ENCODE measurements around the gene DGKZ. TPM values are rescaled to one million over a fixed set of nuclear protein-coding genes. Genes with fewer than 3 reads are reported as not detected.
A peak's percentile ranks its signal among the peaks of the same experiment; 100 is the strongest.

DGKZ gene
- total and polyA plus RNA-seq, 2 of the 13 experiments (the other 11 are each of a cell fraction or from before 2014, with no cell fraction given): 15.8 to 20.7 TPM

DNA sequence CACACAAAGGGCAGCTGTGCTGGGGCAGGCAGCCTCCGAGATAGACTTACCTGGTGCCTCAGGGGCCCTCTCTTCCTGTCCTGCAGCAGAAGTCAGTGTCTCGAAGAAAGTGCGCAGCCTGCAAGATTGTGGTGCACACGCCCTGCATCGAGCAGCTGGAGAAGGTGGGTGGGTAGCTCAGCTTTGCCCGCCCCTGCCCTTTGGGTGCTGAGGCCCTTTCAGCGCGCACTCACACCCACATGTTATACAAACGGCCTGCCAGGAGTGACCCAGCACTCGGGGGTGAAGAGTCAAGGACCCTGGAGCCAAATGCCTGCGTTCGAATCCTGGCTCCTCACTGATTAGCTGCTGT is 20.6 kb downstream of the DGKZ start (continued):
- 0 out of 2 replicates have a peak, but pooled peaks have one; percentile 22 for TF ChIP-seq MXD1 (CRISPR knock-in tag; IDR thresholded peaks at IDR 0.05)
- no peak for TF ChIP-seq SMARCE1 (IDR thresholded peaks at IDR 0.05; ENCODE audit: borderline replicate concordance)
- TF ChIP-seq, protein P1, sequence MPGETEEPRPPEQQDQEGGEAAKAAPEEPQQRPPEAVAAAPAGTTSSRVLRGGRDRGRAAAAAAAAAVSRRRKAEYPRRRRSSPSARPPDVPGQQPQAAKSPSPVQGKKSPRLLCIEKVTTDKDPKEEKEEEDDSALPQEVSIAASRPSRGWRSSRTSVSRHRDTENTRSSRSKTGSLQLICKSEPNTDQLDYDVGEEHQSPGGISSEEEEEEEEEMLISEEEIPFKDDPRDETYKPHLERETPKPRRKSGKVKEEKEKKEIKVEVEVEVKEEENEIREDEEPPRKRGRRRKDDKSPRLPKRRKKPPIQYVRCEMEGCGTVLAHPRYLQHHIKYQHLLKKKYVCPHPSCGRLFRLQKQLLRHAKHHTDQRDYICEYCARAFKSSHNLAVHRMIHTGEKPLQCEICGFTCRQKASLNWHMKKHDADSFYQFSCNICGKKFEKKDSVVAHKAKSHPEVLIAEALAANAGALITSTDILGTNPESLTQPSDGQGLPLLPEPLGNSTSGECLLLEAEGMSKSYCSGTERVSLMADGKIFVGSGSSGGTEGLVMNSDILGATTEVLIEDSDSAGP (CRISPR knock-in tag; IDR thresholded peaks at IDR 0.05; ENCODE audit: borderline replicate concordance): peak; percentile 40; the same call in 1 of the 2 replicates

DNA sequence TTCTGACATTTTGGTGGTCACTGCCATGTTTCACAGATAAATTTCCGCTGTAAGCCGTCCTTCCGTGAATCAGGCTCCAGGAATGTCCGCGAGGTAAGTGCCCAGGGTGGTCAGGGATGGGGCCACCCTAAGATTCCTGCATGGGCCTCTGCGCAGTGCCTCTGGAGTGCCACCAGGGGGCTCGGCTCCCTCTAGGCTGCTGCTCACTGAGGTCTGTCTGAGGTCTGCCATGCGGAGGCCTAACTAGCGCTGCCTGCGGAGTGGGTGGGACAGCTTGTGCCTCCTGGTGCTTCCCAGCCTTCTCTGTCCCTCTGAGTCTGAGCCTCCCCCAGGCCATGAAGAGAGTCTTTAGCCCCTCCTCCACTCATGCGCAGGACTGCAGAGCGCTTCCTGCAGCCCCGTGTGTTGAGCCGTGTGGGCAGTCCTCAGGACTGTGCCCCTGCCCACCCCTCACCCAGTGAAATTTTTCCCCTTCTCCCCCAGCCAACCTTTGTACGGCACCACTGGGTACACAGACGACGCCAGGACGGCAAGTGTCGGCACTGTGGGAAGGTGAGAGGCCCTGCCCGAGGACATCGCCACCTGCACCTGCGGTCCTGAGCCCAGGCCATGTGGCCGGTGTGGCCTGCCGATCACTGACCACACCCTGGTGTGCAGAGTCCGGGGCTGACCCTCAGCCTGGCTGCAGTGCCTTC is 22.3 kb downstream of the DGKZ start:
- intact Hi-C loops (cut with micrococcal nuclease; ENCODE audit: unreplicated experiment) (loop anchor here (1.0 kb wide), 1 partner anchor 169 kb away; no protein-coding TSS in a partner anchor), in situ Hi-C loops (cut with HindIII; ENCODE audit: extremely low pct_ligation_motif_present, low pct_unique_long_range_greater_than_20kb) (no loop called here)
- CTCF ChIA-PET (ENCODE audit: low intra/inter-chr PET ratio, low total read pairs): interaction anchor here (1.9 kb wide), 1 partner anchor 168 kb away, joined by 11 read pairs; no protein-coding TSS in a partner anchor
- BruUV-seq (replicated peaks): no TSS peak
- POLR2A ChIA-PET: no interaction called here
- H3K4me1 ChIP-seq (ENCODE audit: insufficient read depth, low read length): peaks cover 15% of the 10 kb centered on the region
- H4K20me1 ChIP-seq (ENCODE audit: insufficient read depth, low read length): no peaks in the 10 kb centered on the region
- ATAC-seq (peak; percentile 86), DNase-seq (ENCODE audit: low spot score) (peak; percentile 70), FAIRE-seq (peak; percentile 74)
- no peak overlapping the region for H3K4me2 ChIP-seq (ENCODE audit: low read depth, low read length)
- H3K4me3 ChIP-seq (replicated peaks in 1 of 3; ENCODE audit: insufficient read depth in 1 of 3, low read depth in 2 of 3, low read length in 3 of 3): no peak overlapping the region
- H3K79me2 ChIP-seq (ENCODE audit: insufficient read depth, low read length): no peaks in the 10 kb centered on the region
- peaks cover 1 to 14% of the 10 kb centered on the region in 2 experiments; a peak in 2 of 5 replicates for H3K36me3 ChIP-seq (replicated peaks in 1 of 2; ENCODE audit: control insufficient read depth in 1 of 2, insufficient read depth in 2 of 2, low read length in 2 of 2)
- H3K27me3 ChIP-seq (ENCODE audit: control insufficient read depth in 1 of 2, insufficient read depth in 2 of 2, low read length in 2 of 2): no peaks in the 10 kb centered on the region
- no peak overlapping the region for H3K27ac ChIP-seq (ENCODE audit: extremely low read length, insufficient read depth, low read length)
- H3K9me3 ChIP-seq (ENCODE audit: low read length): no peaks in the 10 kb centered on the region
- WGBS (ENCODE audit: low lambda C conversion rate): 85% methylated on average over 11 of the region's 25 CpGs
- no peak overlapping the region for H3K9ac ChIP-seq (ENCODE audit: insufficient read depth, low read depth, low read length)
- H2AFZ ChIP-seq (ENCODE audit: low read length): no peak overlapping the region
- TF ChIP-seq XRCC5 (optimal IDR thresholded peaks at IDR 0.05; ENCODE audit: low read length) (peak; percentile 66), ZNF367 (CRISPR knock-in tag; IDR thresholded peaks at IDR 0.05; ENCODE audit: borderline replicate concordance) (no peak), PCBP1 (IDR thresholded peaks at IDR 0.05; ENCODE audit: borderline replicate concordance, low read depth, low read length) (0 out of 2 replicates have a peak, but pooled peaks have one; percentile 49), ZNF230 (CRISPR knock-in tag; IDR thresholded peaks at IDR 0.05) (no peak), MAX (IDR thresholded peaks at IDR 0.05) (0 out of 2 replicates have a peak, but pooled peaks have one; percentile 28), ZBTB34 (CRISPR knock-in tag; IDR thresholded peaks at IDR 0.05) (0 out of 2 replicates have a peak, but pooled peaks have one; percentile 49), GABPB1 (CRISPR knock-in tag; IDR thresholded peaks at IDR 0.05) (peak; percentile 15; the same call in 1 of the 2 replicates), ZNF335 (CRISPR knock-in tag; IDR thresholded peaks at IDR 0.05) (0 out of 2 replicates have a peak, but pooled peaks have one; percentile 28)
- TF ChIP-seq, protein P2, sequence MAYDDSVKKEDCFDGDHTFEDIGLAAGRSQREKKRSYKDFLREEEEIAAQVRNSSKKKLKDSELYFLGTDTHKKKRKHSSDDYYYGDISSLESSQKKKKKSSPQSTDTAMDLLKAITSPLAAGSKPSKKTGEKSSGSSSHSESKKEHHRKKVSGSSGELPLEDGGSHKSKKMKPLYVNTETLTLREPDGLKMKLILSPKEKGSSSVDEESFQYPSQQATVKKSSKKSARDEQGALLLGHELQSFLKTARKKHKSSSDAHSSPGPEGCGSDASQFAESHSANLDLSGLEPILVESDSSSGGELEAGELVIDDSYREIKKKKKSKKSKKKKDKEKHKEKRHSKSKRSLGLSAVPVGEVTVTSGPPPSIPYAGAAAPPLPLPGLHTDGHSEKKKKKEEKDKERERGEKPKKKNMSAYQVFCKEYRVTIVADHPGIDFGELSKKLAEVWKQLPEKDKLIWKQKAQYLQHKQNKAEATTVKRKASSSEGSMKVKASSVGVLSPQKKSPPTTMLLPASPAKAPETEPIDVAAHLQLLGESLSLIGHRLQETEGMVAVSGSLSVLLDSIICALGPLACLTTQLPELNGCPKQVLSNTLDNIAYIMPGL (CRISPR knock-in tag; IDR thresholded peaks at IDR 0.05; ENCODE audit: borderline replicate concordance in 1 of 2, low read depth in 1 of 2): 0 out of 4 replicates have a peak, but pooled peaks of 1 of the 2 experiments have one; percentile 57

Data from HepG2 (cell line).